Tibial nerve (tissue), 4 donors: ENCODE data around the gene CDHR4. TPM values are rescaled to one million over a fixed set of nuclear protein-coding genes. Genes with fewer than 3 reads are reported as not detected.
"Not testable (repeated sequence)": the region's sequence is repeated elsewhere in the genome, so short reads cannot be mapped to it uniquely, and the experiment has no call there.

Source experiments
- DNase-seq, 2 donors: peaks; one replicate each; pipeline ENCODE4 v3.0.0-alpha.2; 2019; ENCODE audit warnings: low spot score in 2 of 2
- H3K27ac ChIP-seq, 4 donors: fragments of 200-600 bp; sonication (generic) in 3 of 4; one replicate each; pipeline ENCODE4 v1.5.1; 2017 to 2019; ENCODE audit warnings: mild to moderate bottlenecking in 1 of 4
- H3K27me3 ChIP-seq, 2 donors: fragments of 200-600 bp; sonication (generic) in 1 of 2; one replicate each; pipeline versions ENCODE4 v1.5.1 to v1.6.0; 2017 to 2019
- H3K36me3 ChIP-seq, 3 donors: fragments of 200-600 bp; sonication (generic); one replicate each; pipeline ENCODE4 v1.5.1; 2018 to 2019
- H3K4me1 ChIP-seq, 4 donors: fragments of 200-600 bp; sonication (generic) in 3 of 4; one replicate each; pipeline ENCODE4 v1.5.1; 2017 to 2019
- H3K4me3 ChIP-seq, 4 donors: fragments of 200-600 bp; sonication (generic) in 3 of 4; one replicate each; pipeline ENCODE4 v1.5.1; 2017 to 2019; ENCODE audit warnings: mild to moderate bottlenecking in 1 of 4, moderate library complexity in 1 of 4
- H3K9me3 ChIP-seq, 4 donors: fragments of 200-600 bp; sonication (generic) in 3 of 4; one replicate each; pipeline ENCODE4 v1.5.1; 2017 to 2019
- EP300 ChIP-seq, 2 donors: sonication (generic); formaldehyde crosslinking; IDR thresholded peaks; one replicate each; pipeline ENCODE4 v1.6.1; 2017; ENCODE audit warnings: antibody characterized with exemption in 2 of 2, mild to moderate bottlenecking in 1 of 2
- POLR2A ChIP-seq, 2 donors: fragments of 450-650 bp; IDR thresholded peaks; one replicate each; pipeline ENCODE4 v1.6.1; 2017; ENCODE audit warnings: antibody characterized with exemption in 2 of 2, mild to moderate bottlenecking in 2 of 2, moderate library complexity in 2 of 2
- WGBS, 2 donors: methylation state at CpG; one replicate each; pipeline ENCODE4 v1.1.5; 2018; 5-methylcytosine and 5-hydroxymethylcytosine counted together
- total RNA-seq, 4 donors: library from RNA; depleted of rRNA; stranded (reverse); fragments of >200 nt; gene quantifications; one replicate each; pipeline ENCODE4 v1.1.0, GENCODE V29; 2016
- TF ChIP-seq, protein P1 (sequence below), 5 experiments: fragments of 200-600 bp in 3 of 5; fragments of 450-650 bp in 2 of 5; sonication (generic) in 3 of 5; IDR thresholded peaks; one replicate each; pipeline ENCODE4 v1.5.1; 2016 to 2019; ENCODE audit warnings: antibody characterized with exemption in 5 of 5, mild to moderate bottlenecking in 3 of 5, moderate library complexity in 2 of 5

The CDHR4 gene
- total RNA-seq, 4 donors from 2014 or later, result 1.3 to 1.4 TPM; not detected in 2

DNA sequence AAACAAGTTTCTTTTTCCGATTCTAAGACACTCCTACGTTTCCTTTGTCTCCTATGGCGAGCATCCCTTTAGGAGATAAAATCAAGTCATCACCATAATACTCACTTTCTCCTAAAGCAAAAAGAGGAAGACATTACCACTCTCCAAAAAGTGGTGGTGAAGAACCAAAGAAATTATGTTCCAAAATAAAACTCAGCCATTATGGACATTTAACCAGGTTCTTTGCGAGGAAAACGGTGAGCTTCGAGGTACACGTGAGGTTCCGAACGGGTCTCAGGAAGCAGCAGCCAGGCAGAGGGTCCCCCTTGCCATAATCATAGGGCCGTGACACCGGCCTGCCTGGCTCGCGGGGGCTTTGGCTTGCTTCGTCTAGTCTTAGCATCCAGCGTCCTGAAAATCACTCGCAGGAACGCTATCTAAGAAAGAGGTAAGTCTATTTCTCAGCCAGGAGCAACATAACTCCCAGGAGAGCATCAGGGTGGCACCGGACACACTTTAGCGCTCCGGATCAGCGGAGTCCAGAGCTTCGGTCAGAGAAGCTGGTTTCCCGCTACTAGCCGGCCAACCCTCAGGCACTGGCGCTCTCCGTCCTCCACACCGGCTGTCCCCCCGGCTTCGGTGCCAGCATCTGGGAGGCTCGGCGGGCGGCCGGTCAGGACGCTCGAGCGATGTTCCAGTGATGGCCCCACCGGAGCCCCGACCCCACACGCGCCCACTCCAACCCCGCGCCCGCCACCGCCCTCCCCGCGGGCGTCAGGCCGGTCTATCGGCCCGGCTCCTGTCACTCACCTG lies 13.9 kb downstream of the CDHR4 start:
- TF ChIP-seq, protein P1, sequence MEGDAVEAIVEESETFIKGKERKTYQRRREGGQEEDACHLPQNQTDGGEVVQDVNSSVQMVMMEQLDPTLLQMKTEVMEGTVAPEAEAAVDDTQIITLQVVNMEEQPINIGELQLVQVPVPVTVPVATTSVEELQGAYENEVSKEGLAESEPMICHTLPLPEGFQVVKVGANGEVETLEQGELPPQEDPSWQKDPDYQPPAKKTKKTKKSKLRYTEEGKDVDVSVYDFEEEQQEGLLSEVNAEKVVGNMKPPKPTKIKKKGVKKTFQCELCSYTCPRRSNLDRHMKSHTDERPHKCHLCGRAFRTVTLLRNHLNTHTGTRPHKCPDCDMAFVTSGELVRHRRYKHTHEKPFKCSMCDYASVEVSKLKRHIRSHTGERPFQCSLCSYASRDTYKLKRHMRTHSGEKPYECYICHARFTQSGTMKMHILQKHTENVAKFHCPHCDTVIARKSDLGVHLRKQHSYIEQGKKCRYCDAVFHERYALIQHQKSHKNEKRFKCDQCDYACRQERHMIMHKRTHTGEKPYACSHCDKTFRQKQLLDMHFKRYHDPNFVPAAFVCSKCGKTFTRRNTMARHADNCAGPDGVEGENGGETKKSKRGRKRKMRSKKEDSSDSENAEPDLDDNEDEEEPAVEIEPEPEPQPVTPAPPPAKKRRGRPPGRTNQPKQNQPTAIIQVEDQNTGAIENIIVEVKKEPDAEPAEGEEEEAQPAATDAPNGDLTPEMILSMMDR (IDR thresholded peaks at IDR 0.05), result no peak
- TF ChIP-seq POLR2A (IDR thresholded peaks at IDR 0.05) (no peak), EP300 (IDR thresholded peaks at IDR 0.05) (no peak)
- peak overlapping the region; percentile 88 to 97 (median 96) for H3K4me3 ChIP-seq
- H3K36me3 ChIP-seq, result peaks cover 0 to 25% (median 0%) of the 10 kb centered on the region in 3 donors
- no peak for DNase-seq
- no peaks in the 10 kb centered on the region for H3K9me3 ChIP-seq
- peak overlapping the region; percentile 96 to 99 (median 98) for H3K27ac ChIP-seq
- peaks cover 0 to 54% (median 24%) of the 10 kb centered on the region in 4 donors for H3K4me1 ChIP-seq
- 1 to 3% methylated on average over 33 to 44 of the region's 50 CpGs for WGBS, 2 donors
- no peaks in the 10 kb centered on the region for H3K27me3 ChIP-seq

DNA sequence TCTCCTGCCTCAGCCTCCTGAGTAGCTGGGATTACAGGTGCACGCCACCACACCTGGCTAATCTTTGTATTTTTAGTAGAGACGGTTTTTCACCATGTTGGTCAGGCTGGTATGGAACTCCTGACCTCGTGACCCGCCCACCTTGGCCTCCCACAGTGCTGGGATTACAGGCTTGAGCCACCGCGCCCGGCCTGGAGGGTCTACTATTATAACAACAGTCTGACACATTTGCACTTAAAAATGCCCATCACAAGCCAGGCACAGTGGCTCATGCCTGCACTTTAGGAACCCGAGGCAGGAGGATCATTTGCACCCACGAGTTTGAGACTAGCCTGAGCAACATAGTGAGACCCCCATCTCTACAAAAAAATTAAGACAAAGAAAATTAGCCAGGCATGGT lies 17.4 kb downstream of the CDHR4 start:
- peaks cover 0 to 43% (median 0%) of the 10 kb centered on the region in 3 donors for H3K36me3 ChIP-seq
- not testable (repeated sequence) for DNase-seq, H3K4me3 ChIP-seq, H3K27ac ChIP-seq, H3K27me3 ChIP-seq, H3K9me3 ChIP-seq
- WGBS, 2 donors, result 85 to 94% methylated on average over 9 of the region's 9 CpGs
- peaks cover 0 to 66% (median 25%) of the 10 kb centered on the region in 4 donors for H3K4me1 ChIP-seq

DNA sequence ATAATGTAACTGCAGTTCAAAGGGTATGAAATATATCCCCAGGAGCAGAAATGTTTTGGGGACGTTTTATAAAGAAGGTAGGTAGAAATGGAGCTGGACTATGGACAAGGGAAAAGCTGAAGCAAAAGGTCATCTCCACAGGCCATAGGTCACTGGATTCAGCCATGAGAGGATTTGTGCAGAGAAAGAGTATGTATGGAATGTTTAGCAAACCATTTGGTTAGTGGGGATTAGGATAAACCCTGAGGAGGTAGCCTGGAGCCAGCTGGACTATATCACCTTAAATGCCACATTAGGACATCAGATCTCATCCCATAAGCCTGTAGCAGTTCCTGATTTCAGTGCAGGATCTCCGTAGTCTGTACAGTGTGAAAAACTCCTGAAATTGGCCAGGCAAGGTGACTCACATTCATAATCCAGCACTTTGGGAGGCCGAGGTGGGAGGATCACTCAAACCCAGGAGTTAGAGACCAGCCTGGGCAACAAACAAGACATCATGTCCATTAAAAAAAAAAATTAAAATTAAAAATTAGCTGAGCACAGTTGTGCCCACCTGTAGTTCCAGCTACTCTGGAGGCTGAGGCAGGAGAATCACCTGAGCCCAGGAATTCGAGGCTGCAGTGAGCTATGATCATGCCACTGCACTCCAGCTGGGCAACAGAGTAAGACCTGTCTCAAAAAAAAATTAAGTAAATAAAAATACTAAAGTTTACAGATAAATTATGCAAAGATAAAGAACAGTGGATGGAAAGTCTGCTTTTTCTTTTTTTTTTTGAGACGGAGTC lies 18.1 kb downstream of the CDHR4 start:
- DNase-seq, result no peak

DNA sequence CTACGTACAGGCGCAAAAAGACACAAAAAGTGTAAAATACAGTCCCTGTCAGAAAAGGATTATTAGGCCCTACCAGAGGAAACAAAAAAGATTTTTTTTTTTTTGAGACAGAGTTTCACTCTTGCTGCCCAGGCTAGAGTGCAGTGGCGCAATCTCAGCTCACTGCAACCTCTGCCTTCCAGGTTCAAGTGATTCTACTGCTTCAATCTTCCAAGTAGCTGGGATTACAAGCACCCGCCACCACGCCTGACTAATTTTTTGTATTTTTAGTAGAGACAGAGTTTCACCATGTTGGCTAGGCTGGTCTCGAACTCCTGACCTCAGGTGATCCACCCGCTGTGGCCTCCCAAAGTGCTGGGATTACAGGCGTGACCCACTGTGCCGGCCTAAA lies 18.7 kb downstream of the CDHR4 start:
- not testable (repeated sequence) for DNase-seq, H3K27ac ChIP-seq, H3K9me3 ChIP-seq, H3K4me3 ChIP-seq, H3K27me3 ChIP-seq
- Histone ChIP-seq H3K36me3 (peaks cover 0 to 53% (median 5%) of the 10 kb centered on the region in 3 donors), H3K4me1 (peaks cover 0 to 63% (median 19%) of the 10 kb centered on the region in 4 donors)
- 79 to 86% methylated on average over 9 of the region's 9 CpGs for WGBS, 2 donors

More for the DNA sequence above, 18.1 kb downstream of the CDHR4 start:
- 79 to 80% methylated on average over 5 of the region's 5 CpGs for WGBS, 2 donors
- Histone ChIP-seq H3K9me3 (no peaks in the 10 kb centered on the region), H3K4me3 (no peak overlapping the region), H3K36me3 (peaks cover 0 to 50% (median 5%) of the 10 kb centered on the region in 3 donors), H3K27me3 (no peaks in the 10 kb centered on the region), H3K4me1 (peaks cover 0 to 61% (median 19%) of the 10 kb centered on the region in 4 donors), H3K27ac (no peak overlapping the region)
- TF ChIP-seq EP300 (IDR thresholded peaks at IDR 0.05) (no peak), POLR2A (IDR thresholded peaks at IDR 0.05) (no peak)
- TF ChIP-seq, protein P1 (IDR thresholded peaks at IDR 0.05), result no peak

GRCh38 chr3:49780080-49780974 lies 19.3 kb downstream of the CDHR4 start:
- no peak for DNase-seq
- no peaks in the 10 kb centered on the region for H3K9me3 ChIP-seq
- no peak overlapping the region for H3K4me3 ChIP-seq
- peaks cover 0 to 60% (median 5%) of the 10 kb centered on the region in 3 donors for H3K36me3 ChIP-seq
- 34 to 35% methylated on average over 4 of the region's 4 CpGs for WGBS, 2 donors
- no peaks in the 10 kb centered on the region for H3K27me3 ChIP-seq
- peak overlapping the region in 1 of 4 donors; percentile 17 for H3K27ac ChIP-seq
- H3K4me1 ChIP-seq, result peaks cover 0 to 68% (median 18%) of the 10 kb centered on the region in 4 donors
- TF ChIP-seq, protein P1 (IDR thresholded peaks at IDR 0.05), result no peak
- TF ChIP-seq POLR2A (IDR thresholded peaks at IDR 0.05), result no peak
